ENCODE measurements around the gene CFAP69.

CFAP69 gene

GRCh38 chr7:90244909-90245851 is at the start of gene CFAP69:
Gene CFAP69, plus strand, starts transcription at chr7:90245174. Its CDS starts 251 bp downstream, at chr7:90245425.
- TF ChIP-seq CTCF (IDR thresholded peaks at IDR 0.05) = no peak

GRCh38 chr7:90201500-90202195 is 43.3 kb upstream of the CFAP69 start:
- TF ChIP-seq CTCF (IDR thresholded peaks at IDR 0.05) = no peak

GRCh38 chr7:90207956-90208355 is 37.0 kb upstream of the CFAP69 start:
- TF ChIP-seq CTCF (IDR thresholded peaks at IDR 0.05) = no peak

GRCh38 chr7:90209776-90210175 is 35.2 kb upstream of the CFAP69 start:
- TF ChIP-seq CTCF (IDR thresholded peaks at IDR 0.05) = no peak

- TF ChIP-seq CTCF (IDR thresholded peaks at IDR 0.05) = no peak
Measured at GRCh38 chr7:90210475-90210874, 34.5 kb upstream of the CFAP69 start.

GRCh38 chr7:90210981-90211380 is 34.0 kb upstream of the CFAP69 start:
- TF ChIP-seq CTCF (IDR thresholded peaks at IDR 0.05) = no peak

GRCh38 chr7:90211391-90212148 is 33.4 kb upstream of the CFAP69 start, which contains the start of gene STEAP2:
Gene STEAP2, plus strand, starts transcription at chr7:90211740. Its CDS starts 13,343 bp downstream, at chr7:90225083.
- peak; percentile 53; the same call in 1 of the 2 replicates for TF ChIP-seq CTCF (IDR thresholded peaks at IDR 0.05)

All from LNCAP (cell line).